Hematopoietic multipotent progenitor cell treated with erythropoietin and hydrocortisone succinate and interleukin-3 and kit ligand, for 8 days (in vitro differentiated cells): ENCODE results near the gene CFD.
"Not testable (repeated sequence)": the region's sequence is repeated elsewhere in the genome, so short reads cannot be mapped to it uniquely, and the experiment has no call there.

Source experiments
- DNase-seq: peaks from one replicate; pipeline ENCODE4 v3.0.0-alpha.2; 2015

The CFD gene

GRCh38 chr19:891421-892200, 32.1 kb downstream of the CFD start:
- DNase-seq: not testable (repeated sequence)

- no peak for DNase-seq
These were observed 32.9 kb downstream of the CFD start for GRCh38 chr19:892243-892893.

- peak; percentile 94 for DNase-seq
These were observed 33.6 kb downstream of the CFD start, which contains the start of the genes MED16 and RNU6-9 for GRCh38 chr19:892894-893689. MED16 (minus strand) TSS chr19:893187; CDS start chr19:891131, 2,056 bp downstream. RNU6-9 (plus strand) TSS chr19:893484.

GRCh38 chr19:896434-896833, 37.0 kb downstream of the CFD start:
- DNase-seq: no peak

GRCh38 chr19:896999-897398, 37.5 kb downstream of the CFD start:
- no peak for DNase-seq

GRCh38 chr19:897442-898039, 38.1 kb downstream of the CFD start:
- DNase-seq: no peak

- no peak for DNase-seq
These were observed 39.2 kb downstream of the CFD start for GRCh38 chr19:898663-899062.

- no peak for DNase-seq
These were observed 40.0 kb downstream of the CFD start for GRCh38 chr19:899336-900042.

- DNase-seq: no peak
These were observed 40.5 kb downstream of the CFD start for GRCh38 chr19:900043-900301.

- peak; percentile 64 for DNase-seq
These were observed 41.0 kb downstream of the CFD start for GRCh38 chr19:900302-901111.

GRCh38 chr19:901216-902092, 42.0 kb downstream of the CFD start:
- DNase-seq: no peak

GRCh38 chr19:902093-902370, 42.6 kb downstream of the CFD start:
- no peak for DNase-seq

GRCh38 chr19:902446-903226, 43.2 kb downstream of the CFD start:
- no peak for DNase-seq

- no peak for DNase-seq
These were observed 43.9 kb downstream of the CFD start for GRCh38 chr19:903266-903797.

GRCh38 chr19:904545-904944, 45.1 kb downstream of the CFD start:
- no peak for DNase-seq

GRCh38 chr19:906480-906879, 47.0 kb downstream of the CFD start:
- no peak for DNase-seq

GRCh38 chr19:907183-907853, 47.9 kb downstream of the CFD start:
- peak; percentile 99 for DNase-seq

- no peak for DNase-seq
These were observed 52.0 kb downstream of the CFD start for GRCh38 chr19:911197-912033.
